Kidney (tissue), 14 donors: ENCODE results near the gene PHF2. TPM values are rescaled to one million over a fixed set of nuclear protein-coding genes. Genes with fewer than 3 reads are reported as not detected.
"Not testable (repeated sequence)": the region's sequence is repeated elsewhere in the genome, so short reads cannot be mapped to it uniquely, and the experiment has no call there.

ENCODE experiments used
- DNase-seq, 5 donors: peaks; one replicate each; pipeline ENCODE4 v3.0.0-alpha.2; 2013 to 2020
- FAIRE-seq: peaks from 2 replicates; lab custom pipeline; 2012; peaks lifted over from hg19 to GRCh38; lab: Jason Lieb, UNC
- H3K27ac ChIP-seq, 2 donors: one replicate each; pipeline ENCODE4 v1.7.0; 2013; ENCODE audit warnings: low read depth in 2 of 2, low read length in 2 of 2, inconsistent platforms in 1 of 2
- H3K27me3 ChIP-seq: one replicate; pipeline ENCODE4 v1.7.1; 2013; ENCODE audit warnings: low read length, inconsistent platforms; ENCODE audit not compliant: control insufficient read depth, insufficient read depth
- H3K36me3 ChIP-seq, 3 donors: one replicate each; pipeline versions ENCODE4 v1.7.0 to v1.7.1; 2013; ENCODE audit warnings: low read length in 3 of 3, control low read depth in 1 of 3, inconsistent platforms in 1 of 3; ENCODE audit not compliant: insufficient read depth in 3 of 3, control insufficient read depth in 2 of 3
- H3K4me1 ChIP-seq, 3 donors: one replicate each; pipeline versions ENCODE4 v1.7.0 to v1.7.1; 2013; ENCODE audit warnings: low read length in 3 of 3, inconsistent platforms in 1 of 3, low read depth in 1 of 3; ENCODE audit not compliant: control insufficient read depth in 2 of 3, insufficient read depth in 2 of 3
- H3K4me3 ChIP-seq, 3 donors: one replicate each; pipeline versions ENCODE4 v1.7.0 to v1.8.1; 2013; ENCODE audit warnings: low read length in 3 of 3, control low read depth in 1 of 3, inconsistent platforms in 1 of 3
- H3K9ac ChIP-seq, 3 donors: one replicate each; pipeline versions ENCODE4 v1.7.0 to v1.7.1; 2013; ENCODE audit warnings: low read length in 3 of 3, control low read depth in 1 of 3, inconsistent platforms in 1 of 3
- H3K9me3 ChIP-seq, 3 donors: one replicate each; pipeline versions ENCODE4 v1.7.0 to v1.7.1; 2013; ENCODE audit warnings: low read length in 3 of 3, control low read depth in 1 of 3, inconsistent platforms in 1 of 3; ENCODE audit not compliant: control insufficient read depth in 2 of 3, insufficient read depth in 1 of 3
- CTCF ChIP-seq: IDR thresholded peaks from 3 replicates; pipeline ENCODE4 v1.5.1; 2012; ENCODE audit warnings: mild to moderate bottlenecking, moderate library complexity, borderline replicate concordance; ENCODE audit not compliant: insufficient read depth; ENCODE audit errors: extremely low read depth
- intact Hi-C: fragments of 100-400 bp; cut with DNase I; formaldehyde crosslinking; loops from one replicate; pipeline ENCODE4 v1.11.1; 2022
- polyA plus RNA-seq: library from polyadenylated mRNA; stranded (reverse); fragments of 350-450 nt; fragmentation: Illumina TruSeq; extraction: RNeasy Lipid Tissue Mini Kit (QIAGEN cat#74804); gene quantifications from one replicate; pipeline ENCODE4 v1.2.3, GENCODE V29; 2014; ENCODE audit warnings: low read depth, low replicate concordance; ENCODE audit not compliant: insufficient read depth
- total RNA-seq: library from RNA; stranded (reverse); fragmentation: NEBNext Ultra II Directional; extraction: Animal tissue kit (Norgen Biotek cat#: 25700); gene quantifications from one replicate; pipeline ENCODE4 v1.2.1, GENCODE V29; 2021
- donor health status: control.
- donor health status: control.
- donor health status: control.
- donor health status: control.
- donor health status: control.
- donor health status: DM: yes; HTN: yes; CAD: no.
- donor health status: Normal renal cell carcinoma (clear cell type).

PHF2 gene
- total and polyA plus RNA-seq, 2 donors from 2014 or later, result 10.2 to 30.7 TPM

DNA sequence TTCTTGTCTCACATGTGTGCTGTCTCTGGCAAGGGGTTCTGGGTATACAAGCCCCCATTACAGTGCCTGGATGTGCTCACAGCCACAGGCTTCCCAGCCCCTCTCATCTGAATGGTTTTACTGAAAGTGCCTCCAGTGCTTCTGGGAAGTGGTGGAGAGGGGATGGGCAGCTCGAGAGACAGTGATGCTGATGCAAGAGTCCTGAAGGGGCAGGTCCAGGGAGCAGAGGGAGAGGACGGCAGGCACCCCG is 93.5 kb downstream of the PHF2 start:
- FAIRE-seq, result no peak
- no peak overlapping the region for H3K27ac ChIP-seq
- DNase-seq, result no peak
- intact Hi-C loops, result no loop called here
- no peak overlapping the region for H3K9ac ChIP-seq
- no peaks in the 10 kb centered on the region for H3K36me3 ChIP-seq
- no peak for TF ChIP-seq CTCF
- H3K4me1 ChIP-seq, result no peaks in the 10 kb centered on the region
- H3K27me3 ChIP-seq, result no peaks in the 10 kb centered on the region
- H3K4me3 ChIP-seq, result no peak overlapping the region
- H3K9me3 ChIP-seq, result no peaks in the 10 kb centered on the region

- H3K36me3 ChIP-seq, result no peaks in the 10 kb centered on the region
- no peak for FAIRE-seq
- H3K4me3 ChIP-seq, result no peak overlapping the region
- intact Hi-C loops, result no loop called here
- no peaks in the 10 kb centered on the region for H3K27me3 ChIP-seq
- peak in 3 of 5 donors; percentile 4 to 49 (median 33) for DNase-seq
- no peaks in the 10 kb centered on the region for H3K9me3 ChIP-seq
- H3K9ac ChIP-seq, result no peak overlapping the region
- no peaks in the 10 kb centered on the region for H3K4me1 ChIP-seq
- H3K27ac ChIP-seq, result no peak overlapping the region
- no peak for TF ChIP-seq CTCF
These were observed 94.0 kb downstream of the PHF2 start for GRCh38 chr9:93670208-93671019.

GRCh38 chr9:93671020-93671338 is 94.6 kb downstream of the PHF2 start:
- no peak for FAIRE-seq
- no peaks in the 10 kb centered on the region for H3K4me1 ChIP-seq
- peak in 1 of 5 donors; percentile 3 for DNase-seq
- intact Hi-C loops, result no loop called here
- H3K9ac ChIP-seq, result no peak overlapping the region
- no peaks in the 10 kb centered on the region for H3K9me3 ChIP-seq
- H3K27me3 ChIP-seq, result no peaks in the 10 kb centered on the region
- H3K36me3 ChIP-seq, result peaks cover 0 to 1% (median 0%) of the 10 kb centered on the region in 3 donors
- TF ChIP-seq CTCF, result no peak
- H3K4me3 ChIP-seq, result no peak overlapping the region
- H3K27ac ChIP-seq, result no peak overlapping the region

- H3K4me1 ChIP-seq, H3K4me3 ChIP-seq, H3K36me3 ChIP-seq, H3K9ac ChIP-seq, H3K27me3 ChIP-seq, FAIRE-seq, H3K9me3 ChIP-seq, intact Hi-C loops, H3K27ac ChIP-seq: not testable (repeated sequence)
- peak in 2 of 5 donors; percentile 4 to 31 for DNase-seq
These were observed 96.1 kb downstream of the PHF2 start for GRCh38 chr9:93672330-93673020.
